Measurements from ENCODE around the gene BTBD16.
A peak's percentile ranks its signal among the peaks of the same experiment; 100 is the strongest.

Gene BTBD16

DNA sequence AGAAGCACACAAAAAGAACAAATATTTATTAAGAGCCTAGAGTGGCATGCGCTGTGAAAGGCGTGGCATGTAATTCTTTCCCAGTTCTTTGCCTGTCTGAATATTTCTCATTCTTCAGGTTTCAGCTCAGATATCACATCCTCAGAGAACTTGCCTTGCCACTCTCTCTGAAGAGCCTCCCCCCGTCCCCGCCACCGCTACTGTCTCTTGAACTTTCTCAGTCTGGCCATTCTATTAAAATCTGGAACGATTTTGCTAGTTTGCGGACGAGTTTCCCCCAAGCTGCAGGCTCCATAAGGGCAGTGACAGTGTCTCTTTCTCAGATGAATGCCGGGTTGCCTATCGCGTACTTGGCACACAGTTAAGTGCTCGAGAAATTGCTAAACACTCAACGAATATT is 102.6 kb downstream of the BTBD16 start:
- no peaks in the 10 kb centered on the region for H3K36me3 ChIP-seq (ENCODE audit: control insufficient read depth, insufficient read depth, low read length, severe bottlenecking)
- peaks cover under 1% of the 10 kb centered on the region for H3K27me3 ChIP-seq (replicated peaks; ENCODE audit: control insufficient read depth, insufficient read depth, low read length)
- peaks cover 15% of the 10 kb centered on the region for H3K4me1 ChIP-seq (ENCODE audit: control insufficient read depth, insufficient read depth, low read length)
- peak; percentile 68 for DNase-seq (ENCODE audit: low read depth)
- H3K4me3 ChIP-seq (ENCODE audit: low read length) = peak overlapping the region; percentile 95
- H3K9me3 ChIP-seq (ENCODE audit: control insufficient read depth, low read length) = no peaks in the 10 kb centered on the region
- peak overlapping the region; percentile 92 for H3K9ac ChIP-seq (ENCODE audit: low read length)

DNA sequence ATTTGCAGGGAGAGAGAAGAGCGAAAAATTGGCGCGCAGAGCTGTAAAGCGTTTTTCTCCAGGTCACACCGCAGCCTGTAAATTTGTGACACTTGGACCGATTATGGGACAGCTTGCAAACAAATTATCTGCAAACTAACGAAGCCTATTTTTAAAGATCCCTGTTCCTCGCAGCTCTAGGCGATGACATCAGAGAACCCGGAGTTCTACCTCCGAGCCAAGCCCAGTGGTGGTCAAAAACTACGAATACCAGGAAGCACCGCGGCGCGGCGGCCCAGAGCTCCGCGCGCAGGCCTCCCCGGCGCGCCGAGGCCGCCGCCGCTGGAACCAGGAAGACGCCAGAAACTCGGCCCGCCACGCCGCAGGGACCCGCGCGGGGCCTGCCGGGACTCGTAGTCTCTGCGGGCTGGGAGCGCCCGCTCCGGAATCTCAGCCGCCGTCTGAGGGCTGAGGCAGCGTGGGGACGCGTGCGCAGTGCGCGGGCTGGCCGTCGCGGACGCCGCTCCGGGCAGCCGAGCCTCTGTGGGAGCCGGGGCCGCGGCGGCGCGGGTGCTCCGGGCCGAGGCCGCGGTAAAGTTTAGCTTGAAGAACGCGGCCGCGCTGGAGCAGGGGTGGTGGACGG is 103.3 kb downstream of the BTBD16 start, which contains the start of gene PLEKHA1:
TSS of gene PLEKHA1 (plus strand) at position 472 of the 622 bp plus-strand sequence. CDS start 18,493 bp downstream, outside the sequence.
- peak within 1 kb of the TSS; percentile 92 for H3K9ac ChIP-seq (ENCODE audit: low read length)
- no peaks in the 10 kb centered on the region for H3K27me3 ChIP-seq (replicated peaks; ENCODE audit: control insufficient read depth, insufficient read depth, low read length)
- H3K4me1 ChIP-seq (ENCODE audit: control insufficient read depth, insufficient read depth, low read length) = peaks cover 15% of the 10 kb centered on the region
- no peaks in the 10 kb centered on the region for H3K9me3 ChIP-seq (ENCODE audit: control insufficient read depth, low read length)
- H3K4me3 ChIP-seq (ENCODE audit: low read length) = peak within 1 kb of the TSS; percentile 95
- no peaks in the 10 kb centered on the region for H3K36me3 ChIP-seq (ENCODE audit: control insufficient read depth, insufficient read depth, low read length, severe bottlenecking)
- DNase-seq (ENCODE audit: low read depth) = peak; percentile 98

DNA sequence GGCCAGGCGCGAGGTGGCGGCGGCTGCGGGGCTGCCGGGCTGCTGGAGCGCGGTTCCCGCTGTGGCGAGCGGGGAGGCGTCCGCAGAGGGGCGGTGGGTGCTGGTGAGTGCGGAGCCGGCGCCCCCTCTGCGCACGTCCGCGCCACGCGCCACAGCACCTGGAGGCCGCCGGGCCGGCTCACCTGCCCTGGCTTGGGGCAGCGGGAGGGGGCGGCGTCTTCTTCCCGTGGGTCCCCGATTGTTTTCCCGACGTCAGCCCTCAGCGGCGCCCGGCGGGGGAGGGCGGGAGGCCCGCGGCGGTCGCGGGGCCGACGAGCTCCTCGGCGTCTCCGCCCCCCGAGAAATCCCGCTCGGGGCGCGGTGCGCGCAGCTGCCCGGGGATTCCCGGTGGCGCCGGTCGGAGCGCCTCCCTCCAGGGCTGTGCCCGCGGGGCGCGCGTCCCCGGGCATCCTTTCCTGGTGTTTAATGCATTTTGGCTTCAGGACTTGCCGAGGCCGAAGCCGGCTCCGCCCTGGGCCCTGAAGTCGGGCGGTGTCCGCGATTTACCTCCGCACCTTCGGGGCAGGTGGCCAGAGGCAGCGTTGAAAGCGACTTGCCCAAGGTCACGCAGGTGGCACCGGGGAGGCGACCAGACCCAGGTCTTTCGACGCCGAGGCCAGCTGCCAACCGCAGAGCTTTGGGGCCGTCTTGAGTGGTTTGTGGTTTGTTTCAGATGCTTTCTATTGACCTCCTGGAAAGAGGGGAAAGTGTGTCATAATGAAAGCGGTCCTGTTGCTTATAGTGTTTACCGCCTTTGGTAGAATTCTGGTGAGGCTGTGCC is 104.0 kb downstream of the BTBD16 start:
- H3K36me3 ChIP-seq (ENCODE audit: control insufficient read depth, insufficient read depth, low read length, severe bottlenecking) = no peaks in the 10 kb centered on the region
- DNase-seq (ENCODE audit: low read depth) = peak; percentile 81
- peaks cover 15% of the 10 kb centered on the region for H3K4me1 ChIP-seq (ENCODE audit: control insufficient read depth, insufficient read depth, low read length)
- no peaks in the 10 kb centered on the region for H3K9me3 ChIP-seq (ENCODE audit: control insufficient read depth, low read length)
- H3K9ac ChIP-seq (ENCODE audit: low read length) = peak overlapping the region; percentile 89
- peak overlapping the region; percentile 95 for H3K4me3 ChIP-seq (ENCODE audit: low read length)
- no peaks in the 10 kb centered on the region for H3K27me3 ChIP-seq (replicated peaks; ENCODE audit: control insufficient read depth, insufficient read depth, low read length)

DNA sequence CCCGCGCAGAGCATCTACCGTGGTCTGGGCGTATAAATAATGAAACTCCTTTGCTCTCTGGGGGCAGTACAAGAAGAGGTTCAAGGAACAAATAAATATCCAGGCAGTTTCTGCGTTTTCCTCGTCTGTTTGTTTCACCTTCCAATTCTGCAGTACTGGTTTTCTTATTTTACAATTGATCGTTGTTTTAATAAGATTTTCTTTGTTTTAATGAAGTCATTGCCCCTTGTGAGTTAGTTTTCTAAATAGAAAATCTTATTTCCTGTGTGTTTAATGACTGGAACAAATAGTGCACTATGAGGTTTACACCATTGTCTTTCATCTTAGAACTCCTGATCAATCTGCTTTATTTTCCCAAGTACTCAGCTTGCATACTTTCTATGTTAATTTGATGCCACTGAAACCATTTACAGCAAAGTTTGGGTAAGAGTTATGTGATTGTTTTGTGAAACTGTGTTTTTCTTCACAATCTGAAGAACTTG is 104.6 kb downstream of the BTBD16 start:
- peak overlapping the region; percentile 89 for H3K9ac ChIP-seq (ENCODE audit: low read length)
- H3K27me3 ChIP-seq (replicated peaks; ENCODE audit: control insufficient read depth, insufficient read depth, low read length) = no peaks in the 10 kb centered on the region
- H3K36me3 ChIP-seq (ENCODE audit: control insufficient read depth, insufficient read depth, low read length, severe bottlenecking) = no peaks in the 10 kb centered on the region
- H3K4me1 ChIP-seq (ENCODE audit: control insufficient read depth, insufficient read depth, low read length) = peaks cover 15% of the 10 kb centered on the region
- DNase-seq (ENCODE audit: low read depth) = peak; percentile 22
- peak overlapping the region; percentile 95 for H3K4me3 ChIP-seq (ENCODE audit: low read length)
- H3K9me3 ChIP-seq (ENCODE audit: control insufficient read depth, low read length) = no peaks in the 10 kb centered on the region

DNA sequence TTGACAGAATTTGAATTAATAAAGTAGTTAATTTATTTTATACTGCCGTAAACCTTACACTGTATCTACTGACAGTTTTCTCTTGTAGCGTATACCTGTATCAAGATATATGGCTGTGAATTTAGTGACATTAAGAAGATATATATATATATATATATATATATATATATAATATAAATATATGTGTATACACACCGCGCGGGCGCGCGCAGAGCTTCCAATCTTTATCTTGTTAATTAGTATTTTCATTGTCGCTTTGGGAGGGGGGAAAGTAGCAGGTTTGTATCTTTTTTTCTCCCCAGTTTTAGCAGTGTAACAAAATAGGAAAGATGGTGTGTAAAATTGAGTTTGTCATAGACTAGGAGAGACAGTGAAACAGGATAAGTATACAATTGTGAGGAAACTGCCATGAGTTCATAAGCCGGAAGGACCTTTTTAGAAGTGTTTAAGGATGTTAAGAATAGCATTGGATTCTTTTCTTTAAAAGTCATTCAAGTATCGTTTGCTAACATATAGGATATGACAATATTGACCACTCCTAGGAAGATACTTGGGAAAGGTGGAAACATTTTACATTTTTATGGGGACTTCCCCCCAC is 105.4 kb downstream of the BTBD16 start:
- H3K9ac ChIP-seq (ENCODE audit: low read length) = no peak overlapping the region
- no peaks in the 10 kb centered on the region for H3K9me3 ChIP-seq (ENCODE audit: control insufficient read depth, low read length)
- peaks cover 15% of the 10 kb centered on the region for H3K4me1 ChIP-seq (ENCODE audit: control insufficient read depth, insufficient read depth, low read length)
- no peaks in the 10 kb centered on the region for H3K27me3 ChIP-seq (replicated peaks; ENCODE audit: control insufficient read depth, insufficient read depth, low read length)
- DNase-seq (ENCODE audit: low read depth) = no peak
- peak overlapping the region; percentile 95 for H3K4me3 ChIP-seq (ENCODE audit: low read length)
- no peaks in the 10 kb centered on the region for H3K36me3 ChIP-seq (ENCODE audit: control insufficient read depth, insufficient read depth, low read length, severe bottlenecking)

DNA sequence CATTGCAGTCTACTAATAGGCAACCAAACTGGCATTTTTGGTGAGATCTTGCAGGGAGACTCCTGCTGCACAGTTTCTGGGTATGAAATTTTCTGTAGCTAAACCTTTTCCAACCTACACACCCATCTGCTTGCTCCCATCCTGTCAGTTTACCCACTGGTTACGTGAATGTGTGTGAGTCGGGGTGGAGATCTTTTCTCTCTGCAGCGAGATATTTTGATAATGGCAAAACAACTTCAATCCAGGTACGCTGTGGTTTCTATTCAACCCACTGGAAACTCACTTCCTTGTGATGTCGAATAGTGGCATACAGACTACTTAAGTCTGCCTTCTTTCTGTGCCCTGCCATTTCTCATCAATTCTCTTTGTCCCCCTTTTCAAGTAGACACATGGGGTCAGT is 107.9 kb downstream of the BTBD16 start:
- H3K9me3 ChIP-seq (ENCODE audit: control insufficient read depth, low read length) = no peaks in the 10 kb centered on the region
- no peak overlapping the region for H3K4me3 ChIP-seq (ENCODE audit: low read length)
- peaks cover 8% of the 10 kb centered on the region for H3K4me1 ChIP-seq (ENCODE audit: control insufficient read depth, insufficient read depth, low read length)
- DNase-seq (ENCODE audit: low read depth) = no peak
- H3K27me3 ChIP-seq (replicated peaks; ENCODE audit: control insufficient read depth, insufficient read depth, low read length) = no peaks in the 10 kb centered on the region
- H3K36me3 ChIP-seq (ENCODE audit: control insufficient read depth, insufficient read depth, low read length, severe bottlenecking) = no peaks in the 10 kb centered on the region
- no peak overlapping the region for H3K9ac ChIP-seq (ENCODE audit: low read length)

DNA sequence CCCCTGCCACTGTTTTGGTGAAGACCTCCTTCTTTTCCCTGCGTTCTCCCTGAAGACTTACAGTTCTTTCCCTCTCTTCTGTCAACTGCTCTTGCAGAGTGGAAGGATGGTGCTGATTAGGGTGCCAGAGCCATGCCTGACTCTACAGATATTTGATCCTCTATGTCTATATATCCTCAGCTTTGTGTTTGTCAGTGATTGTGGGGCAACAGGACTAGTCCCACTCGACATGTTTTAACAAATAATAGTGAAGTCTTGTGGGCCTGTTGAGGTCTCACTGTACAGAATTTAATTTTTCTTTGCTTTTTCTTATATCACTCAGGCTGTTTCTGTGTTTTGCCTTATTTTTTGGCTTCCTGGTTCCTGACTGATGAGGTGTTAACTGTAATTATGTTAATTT is 108.4 kb downstream of the BTBD16 start:
- no peaks in the 10 kb centered on the region for H3K9me3 ChIP-seq (ENCODE audit: control insufficient read depth, low read length)
- H3K4me1 ChIP-seq (ENCODE audit: control insufficient read depth, insufficient read depth, low read length) = peaks cover 8% of the 10 kb centered on the region
- DNase-seq (ENCODE audit: low read depth) = no peak
- H3K4me3 ChIP-seq (ENCODE audit: low read length) = no peak overlapping the region
- no peaks in the 10 kb centered on the region for H3K36me3 ChIP-seq (ENCODE audit: control insufficient read depth, insufficient read depth, low read length, severe bottlenecking)
- no peak overlapping the region for H3K9ac ChIP-seq (ENCODE audit: low read length)
- no peaks in the 10 kb centered on the region for H3K27me3 ChIP-seq (replicated peaks; ENCODE audit: control insufficient read depth, insufficient read depth, low read length)

DNA sequence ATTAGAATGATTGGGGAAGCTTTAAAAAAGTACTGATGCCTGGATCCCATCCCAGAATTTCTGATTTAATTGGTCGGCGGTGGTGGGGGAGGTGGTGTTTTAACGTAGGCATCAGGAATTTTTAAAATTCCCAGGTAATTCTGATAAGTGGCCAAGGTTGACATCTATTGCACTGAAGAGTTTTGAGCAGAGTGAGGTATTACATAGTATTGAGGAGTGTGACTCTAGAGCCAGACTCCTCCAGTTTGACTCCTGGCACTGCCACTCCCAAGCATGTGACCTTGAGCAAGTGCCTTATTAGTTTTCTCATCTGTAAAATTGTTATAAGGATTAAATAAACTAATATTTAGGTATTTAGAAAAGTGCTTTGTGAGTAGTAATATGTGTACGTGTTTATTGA is 109.6 kb downstream of the BTBD16 start:
- Histone ChIP-seq H3K27me3 (replicated peaks; ENCODE audit: control insufficient read depth, insufficient read depth, low read length) (no peaks in the 10 kb centered on the region), H3K36me3 (ENCODE audit: control insufficient read depth, insufficient read depth, low read length, severe bottlenecking) (no peaks in the 10 kb centered on the region), H3K9me3 (ENCODE audit: control insufficient read depth, low read length) (no peaks in the 10 kb centered on the region), H3K4me3 (ENCODE audit: low read length) (no peak overlapping the region), H3K4me1 (ENCODE audit: control insufficient read depth, insufficient read depth, low read length) (peaks cover 5% of the 10 kb centered on the region), H3K9ac (ENCODE audit: low read length) (no peak overlapping the region)
- no peak for DNase-seq (ENCODE audit: low read depth)

DNA sequence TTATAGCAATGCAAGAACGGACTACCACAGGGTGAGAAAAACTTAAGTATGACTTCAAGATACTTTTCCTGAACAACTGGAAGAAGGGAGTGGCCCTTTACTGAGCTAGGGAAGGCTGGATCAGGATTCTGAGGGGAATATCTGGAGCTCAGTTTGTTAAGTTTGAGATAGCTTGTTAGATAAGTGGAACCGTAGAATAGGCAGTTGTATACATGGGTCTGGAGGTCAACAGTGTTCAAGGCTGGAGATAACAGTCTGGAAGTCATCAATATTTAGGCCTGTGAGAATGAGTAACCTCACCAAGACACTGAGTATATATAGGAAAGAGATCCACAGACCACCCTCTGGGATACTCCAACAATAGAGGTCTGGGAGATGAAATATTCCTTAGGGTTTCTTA is 110.6 kb downstream of the BTBD16 start:
- no peak for DNase-seq (ENCODE audit: low read depth)
- Histone ChIP-seq H3K4me1 (ENCODE audit: control insufficient read depth, insufficient read depth, low read length) (no peaks in the 10 kb centered on the region), H3K36me3 (ENCODE audit: control insufficient read depth, insufficient read depth, low read length, severe bottlenecking) (no peaks in the 10 kb centered on the region), H3K9me3 (ENCODE audit: control insufficient read depth, low read length) (no peaks in the 10 kb centered on the region), H3K4me3 (ENCODE audit: low read length) (no peak overlapping the region), H3K27me3 (replicated peaks; ENCODE audit: control insufficient read depth, insufficient read depth, low read length) (no peaks in the 10 kb centered on the region), H3K9ac (ENCODE audit: low read length) (no peak overlapping the region)

DNA sequence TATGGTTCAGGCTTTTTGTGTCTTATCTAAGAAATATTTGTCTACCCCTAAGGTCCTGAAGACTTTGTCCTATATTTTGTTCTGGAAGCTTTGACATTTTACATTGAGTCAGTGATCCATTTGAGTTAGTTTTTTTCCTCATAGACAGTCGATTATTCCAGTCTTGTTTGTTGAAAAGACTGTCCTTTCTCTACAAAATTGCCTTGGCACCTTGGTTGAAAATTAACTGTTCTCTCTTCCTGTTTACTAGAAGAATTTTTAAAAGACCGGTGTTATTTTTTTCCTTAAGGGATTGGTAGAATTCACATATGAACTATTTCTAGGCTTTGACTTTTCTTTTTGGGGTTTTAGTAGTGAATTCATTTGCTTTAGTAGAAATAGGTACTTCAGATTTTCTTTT is 115.4 kb downstream of the BTBD16 start:
- H3K4me1 ChIP-seq (ENCODE audit: control insufficient read depth, insufficient read depth, low read length) = no peaks in the 10 kb centered on the region
- no peak overlapping the region for H3K4me3 ChIP-seq (ENCODE audit: low read length)
- peaks cover 2% of the 10 kb centered on the region for H3K36me3 ChIP-seq (ENCODE audit: control insufficient read depth, insufficient read depth, low read length, severe bottlenecking)
- H3K27me3 ChIP-seq (replicated peaks; ENCODE audit: control insufficient read depth, insufficient read depth, low read length) = no peaks in the 10 kb centered on the region
- H3K9ac ChIP-seq (ENCODE audit: low read length) = no peak overlapping the region
- DNase-seq (ENCODE audit: low read depth) = no peak
- no peaks in the 10 kb centered on the region for H3K9me3 ChIP-seq (ENCODE audit: control insufficient read depth, low read length)

DNA sequence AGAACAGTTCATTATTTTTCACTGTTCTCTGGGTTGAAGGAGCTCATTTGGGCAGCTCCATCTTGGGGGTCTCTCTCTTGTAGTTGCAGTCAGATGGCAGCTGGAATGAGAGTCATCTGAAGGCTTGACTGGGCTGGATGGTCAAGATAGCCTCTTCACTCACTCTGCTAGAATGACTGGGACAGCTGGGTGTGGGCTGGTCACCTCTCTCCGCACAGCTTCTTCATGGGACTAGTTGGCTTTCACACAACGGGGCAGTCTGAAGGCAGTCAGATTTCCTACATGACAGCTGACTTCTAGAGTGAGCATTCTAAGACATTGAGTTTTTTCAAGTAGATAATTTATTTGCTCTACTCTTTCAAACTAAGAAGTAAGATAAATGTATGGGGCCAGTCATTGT is 116.5 kb downstream of the BTBD16 start:
- no peaks in the 10 kb centered on the region for H3K27me3 ChIP-seq (replicated peaks; ENCODE audit: control insufficient read depth, insufficient read depth, low read length)
- H3K9ac ChIP-seq (ENCODE audit: low read length) = no peak overlapping the region
- H3K4me1 ChIP-seq (ENCODE audit: control insufficient read depth, insufficient read depth, low read length) = peaks cover 7% of the 10 kb centered on the region
- peaks cover 2% of the 10 kb centered on the region for H3K36me3 ChIP-seq (ENCODE audit: control insufficient read depth, insufficient read depth, low read length, severe bottlenecking)
- H3K4me3 ChIP-seq (ENCODE audit: low read length) = no peak overlapping the region
- DNase-seq (ENCODE audit: low read depth) = no peak
- H3K9me3 ChIP-seq (ENCODE audit: control insufficient read depth, low read length) = no peaks in the 10 kb centered on the region
